Measurements from ENCODE around the gene ACSS3. TPM values are rescaled to one million over a fixed set of nuclear protein-coding genes. Genes with fewer than 3 reads are reported as not detected.

Gene ACSS3
- total and polyA plus RNA-seq, 2 of the 8 experiments (the other 6 are each of a cell fraction or from before 2014, with no cell fraction given), result 14.4 to 24.0 TPM

DNA sequence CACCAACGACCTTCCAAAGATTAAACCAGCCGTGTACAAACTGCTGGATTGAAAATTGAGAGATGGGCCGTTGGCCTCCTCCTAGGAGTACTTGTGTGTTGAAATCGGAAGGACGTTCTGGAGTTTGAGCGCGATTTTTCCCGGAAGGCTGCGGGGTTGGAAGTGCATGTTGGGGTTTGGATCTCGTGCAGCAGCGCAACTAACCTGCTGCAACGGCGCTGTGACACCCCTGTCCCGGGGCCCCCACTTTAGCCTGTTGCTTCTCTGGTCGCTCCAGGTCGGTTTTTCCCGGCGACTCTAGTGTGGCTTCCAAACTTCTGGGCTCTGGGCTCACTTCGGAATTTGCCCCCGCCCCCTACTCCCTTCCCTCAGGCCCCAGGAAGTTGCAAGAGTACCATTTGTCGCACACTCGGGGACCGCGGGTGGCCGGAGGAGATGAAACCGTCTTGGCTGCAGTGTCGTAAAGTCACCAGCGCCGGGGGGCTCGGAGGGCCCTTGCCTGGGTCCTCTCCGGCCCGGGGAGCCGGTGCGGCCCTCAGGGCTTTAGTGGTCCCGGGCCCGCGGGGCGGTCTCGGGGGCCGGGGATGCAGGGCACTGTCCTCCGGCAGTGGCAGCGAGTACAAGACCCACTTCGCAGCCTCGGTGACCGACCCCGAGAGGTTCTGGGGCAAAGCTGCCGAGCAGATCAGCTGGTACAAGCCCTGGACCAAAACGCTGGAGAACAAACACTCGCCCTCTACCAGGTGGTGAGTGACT is at the start of gene ACSS3 (continued):
- TF ChIP-seq, protein P1, sequence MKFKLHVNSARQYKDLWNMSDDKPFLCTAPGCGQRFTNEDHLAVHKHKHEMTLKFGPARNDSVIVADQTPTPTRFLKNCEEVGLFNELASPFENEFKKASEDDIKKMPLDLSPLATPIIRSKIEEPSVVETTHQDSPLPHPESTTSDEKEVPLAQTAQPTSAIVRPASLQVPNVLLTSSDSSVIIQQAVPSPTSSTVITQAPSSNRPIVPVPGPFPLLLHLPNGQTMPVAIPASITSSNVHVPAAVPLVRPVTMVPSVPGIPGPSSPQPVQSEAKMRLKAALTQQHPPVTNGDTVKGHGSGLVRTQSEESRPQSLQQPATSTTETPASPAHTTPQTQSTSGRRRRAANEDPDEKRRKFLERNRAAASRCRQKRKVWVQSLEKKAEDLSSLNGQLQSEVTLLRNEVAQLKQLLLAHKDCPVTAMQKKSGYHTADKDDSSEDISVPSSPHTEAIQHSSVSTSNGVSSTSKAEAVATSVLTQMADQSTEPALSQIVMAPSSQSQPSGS (IDR thresholded peaks at IDR 0.05; ENCODE audit: low read length), result no peak
- TF ChIP-seq TAF1 (IDR thresholded peaks at IDR 0.05; ENCODE audit: low read depth, low read length) (peak; percentile 41; the same call in 1 of the 2 replicates), YY1 (IDR thresholded peaks at IDR 0.05; ENCODE audit: low read depth, low read length) (no peak), POLR2A (IDR thresholded peaks at IDR 0.05; ENCODE audit: control extremely low read depth in 1 of 2, low read depth in 2 of 2, low read length in 2 of 2) (no peak), CBX5 (IDR thresholded peaks at IDR 0.05; ENCODE audit: low read depth, low read length) (no peak), SRF (IDR thresholded peaks at IDR 0.05; ENCODE audit: low read depth, low read length) (no peak), PHF8 (conservative IDR thresholded peaks at IDR 0.05; ENCODE audit: low read depth, low read length) (peak; percentile 68), CREB1 (IDR thresholded peaks at IDR 0.05) (no peak), CBX8 (IDR thresholded peaks at IDR 0.05; ENCODE audit: borderline replicate concordance, low read depth, low read length) (no peak), RBBP5 (IDR thresholded peaks at IDR 0.05; ENCODE audit: borderline replicate concordance, low read depth, low read length) (peak; percentile 70; the same call in 1 of the 2 replicates), HDAC2 (IDR thresholded peaks at IDR 0.05; ENCODE audit: borderline replicate concordance in 1 of 2, low read depth in 2 of 2, low read length in 2 of 2) (0 out of 4 replicates have a peak, but pooled peaks of 1 of the 2 experiments have one; percentile 20), SP4 (IDR thresholded peaks at IDR 0.05; ENCODE audit: low read length) (no peak), CHD1 (IDR thresholded peaks at IDR 0.05; ENCODE audit: low read depth, low read length) (no peak), KDM1A (IDR thresholded peaks at IDR 0.05; ENCODE audit: borderline replicate concordance, low read length) (no peak), POU5F1 (IDR thresholded peaks at IDR 0.05; ENCODE audit: low read depth, low read length) (no peak), TEAD4 (IDR thresholded peaks at IDR 0.05; ENCODE audit: low read depth, low read length) (peak; percentile 68), CTBP2 (IDR thresholded peaks at IDR 0.05; ENCODE audit: borderline replicate concordance, insufficient read depth, insufficient read length, low read length) (no peak), KDM4A (IDR thresholded peaks at IDR 0.05; ENCODE audit: low read depth, low read length, severe bottlenecking) (peak; percentile 85)
- TF ChIP-seq, protein P2, sequence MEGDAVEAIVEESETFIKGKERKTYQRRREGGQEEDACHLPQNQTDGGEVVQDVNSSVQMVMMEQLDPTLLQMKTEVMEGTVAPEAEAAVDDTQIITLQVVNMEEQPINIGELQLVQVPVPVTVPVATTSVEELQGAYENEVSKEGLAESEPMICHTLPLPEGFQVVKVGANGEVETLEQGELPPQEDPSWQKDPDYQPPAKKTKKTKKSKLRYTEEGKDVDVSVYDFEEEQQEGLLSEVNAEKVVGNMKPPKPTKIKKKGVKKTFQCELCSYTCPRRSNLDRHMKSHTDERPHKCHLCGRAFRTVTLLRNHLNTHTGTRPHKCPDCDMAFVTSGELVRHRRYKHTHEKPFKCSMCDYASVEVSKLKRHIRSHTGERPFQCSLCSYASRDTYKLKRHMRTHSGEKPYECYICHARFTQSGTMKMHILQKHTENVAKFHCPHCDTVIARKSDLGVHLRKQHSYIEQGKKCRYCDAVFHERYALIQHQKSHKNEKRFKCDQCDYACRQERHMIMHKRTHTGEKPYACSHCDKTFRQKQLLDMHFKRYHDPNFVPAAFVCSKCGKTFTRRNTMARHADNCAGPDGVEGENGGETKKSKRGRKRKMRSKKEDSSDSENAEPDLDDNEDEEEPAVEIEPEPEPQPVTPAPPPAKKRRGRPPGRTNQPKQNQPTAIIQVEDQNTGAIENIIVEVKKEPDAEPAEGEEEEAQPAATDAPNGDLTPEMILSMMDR (IDR thresholded peaks at IDR 0.05; ENCODE audit: control extremely low read depth in 1 of 3, insufficient read depth in 1 of 3, low read depth in 1 of 3, low read length in 3 of 3), result no peak
- TF ChIP-seq, protein P3, sequence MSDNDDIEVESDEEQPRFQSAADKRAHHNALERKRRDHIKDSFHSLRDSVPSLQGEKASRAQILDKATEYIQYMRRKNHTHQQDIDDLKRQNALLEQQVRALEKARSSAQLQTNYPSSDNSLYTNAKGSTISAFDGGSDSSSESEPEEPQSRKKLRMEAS (IDR thresholded peaks at IDR 0.05), result no peak

Data from H1 (cell line).